Vagina (tissue), 2 donors: ENCODE measurements around the gene ZNF587B.
"Not testable (repeated sequence)": the region's sequence is repeated elsewhere in the genome, so short reads cannot be mapped to it uniquely, and the experiment has no call there.

ENCODE experiments used
- POLR2A ChIP-seq, 2 donors: fragments of 450-650 bp; IDR thresholded peaks; one replicate each; pipeline ENCODE4 v1.6.1; 2017; ENCODE audit warnings: antibody characterized with exemption in 2 of 2, mild to moderate bottlenecking in 2 of 2, moderate library complexity in 2 of 2
- POLR2AphosphoS5 ChIP-seq, 2 donors: sonication (generic); formaldehyde crosslinking; IDR thresholded peaks; one replicate each; pipeline ENCODE4 v1.9.0; 2017; ENCODE audit warnings: antibody characterized with exemption in 2 of 2, mild to moderate bottlenecking in 2 of 2, low read depth in 1 of 2; ENCODE audit not compliant: insufficient read depth in 1 of 2
- TF ChIP-seq, protein P1 (sequence below), 3 experiments: fragments of 450-650 bp in 2 of 3; fragments of 200-600 bp in 1 of 3; sonication (generic) in 1 of 3; IDR thresholded peaks; one replicate each; pipeline ENCODE4 v1.5.1; 2017 to 2019; ENCODE audit warnings: antibody characterized with exemption in 3 of 3, mild to moderate bottlenecking in 2 of 3, moderate library complexity in 2 of 3

- TF ChIP-seq, protein P1, sequence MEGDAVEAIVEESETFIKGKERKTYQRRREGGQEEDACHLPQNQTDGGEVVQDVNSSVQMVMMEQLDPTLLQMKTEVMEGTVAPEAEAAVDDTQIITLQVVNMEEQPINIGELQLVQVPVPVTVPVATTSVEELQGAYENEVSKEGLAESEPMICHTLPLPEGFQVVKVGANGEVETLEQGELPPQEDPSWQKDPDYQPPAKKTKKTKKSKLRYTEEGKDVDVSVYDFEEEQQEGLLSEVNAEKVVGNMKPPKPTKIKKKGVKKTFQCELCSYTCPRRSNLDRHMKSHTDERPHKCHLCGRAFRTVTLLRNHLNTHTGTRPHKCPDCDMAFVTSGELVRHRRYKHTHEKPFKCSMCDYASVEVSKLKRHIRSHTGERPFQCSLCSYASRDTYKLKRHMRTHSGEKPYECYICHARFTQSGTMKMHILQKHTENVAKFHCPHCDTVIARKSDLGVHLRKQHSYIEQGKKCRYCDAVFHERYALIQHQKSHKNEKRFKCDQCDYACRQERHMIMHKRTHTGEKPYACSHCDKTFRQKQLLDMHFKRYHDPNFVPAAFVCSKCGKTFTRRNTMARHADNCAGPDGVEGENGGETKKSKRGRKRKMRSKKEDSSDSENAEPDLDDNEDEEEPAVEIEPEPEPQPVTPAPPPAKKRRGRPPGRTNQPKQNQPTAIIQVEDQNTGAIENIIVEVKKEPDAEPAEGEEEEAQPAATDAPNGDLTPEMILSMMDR (IDR thresholded peaks at IDR 0.05) = not testable (repeated sequence)
- TF ChIP-seq POLR2A (IDR thresholded peaks at IDR 0.05); POLR2AphosphoS5 (IDR thresholded peaks at IDR 0.05; ENCODE audit: insufficient read depth in 1 of 2, low read depth in 1 of 2): not testable (repeated sequence)
Observed at GRCh38 chr19:57849162-57849665, 19.1 kb downstream of the ZNF587B start.
